HepG2 (cell line): Measurements from ENCODE around the gene RABL2A. TPM values are rescaled to one million over a fixed set of nuclear protein-coding genes. Genes with fewer than 3 reads are reported as not detected.

Source experiments
- ATAC-seq: fragments of 200-7000 bp; cut with Tn5 transposase; 3 replicates; pipeline ENCODE4 v1.9.1; 2020; ENCODE audit warnings: mild to moderate bottlenecking, moderate library complexity
- BruUV-seq: library from RNA; stranded (reverse); fragments of 400-500 nt; replicated peaks from 2 replicates; lab custom pipeline; 2021; lab: Mats Ljungman, UMichigan
- CTCF ChIA-PET: fragments of 300-600 bp; formaldehyde crosslinking; extraction: SDS; loops from one replicate; lab custom pipeline; 2021; ENCODE audit warnings: low total read pairs, inconsistent platforms, low intra/inter-chr PET ratio; lab: Yijun Ruan, JAX
- POLR2A ChIA-PET: fragments of 350-600 bp; sonication (Branson Sonifier 250); formaldehyde crosslinking; loops from one replicate; lab custom pipeline; 2020; ENCODE audit warnings: antibody characterized with exemption, inconsistent platforms; lab: Yijun Ruan, JAX
- DNase-seq: peaks from one replicate; pipeline ENCODE4 v3.0.0-alpha.2; 2015; ENCODE audit warnings: low spot score
- FAIRE-seq: peaks from 3 replicates; lab custom pipeline; 2011; peaks lifted over from hg19 to GRCh38; lab: Jason Lieb, UNC
- H2AFZ ChIP-seq: one replicate; pipeline ENCODE4 v1.6.1; 2011; ENCODE audit warnings: low read length, inconsistent platforms
- H3K27ac ChIP-seq: fragments of 300-600 bp; 3 replicates; pipeline ENCODE4 v1.8.0; 2011; ENCODE audit warnings: mixed run types, mild to moderate bottlenecking, mixed read lengths, low read length, inconsistent platforms; ENCODE audit not compliant: insufficient read depth; ENCODE audit errors: extremely low read length
- H3K27me3 ChIP-seq, 2 experiments: fragments of 200-600 bp in 1 of 2; 2 replicates in 1 of 2; 3 replicates in 1 of 2; pipeline versions ENCODE4 v1.6.0 to v1.8.0; 2011; ENCODE audit warnings: low read length in 2 of 2, mild to moderate bottlenecking in 2 of 2, moderate library complexity in 2 of 2, inconsistent platforms in 1 of 2; ENCODE audit not compliant: insufficient read depth in 2 of 2, control insufficient read depth in 1 of 2
- H3K36me3 ChIP-seq, 2 experiments: fragments of 200-600 bp in 1 of 2; replicated peaks in 1 of 2; 2 replicates in 1 of 2; 3 replicates in 1 of 2; pipeline versions ENCODE4 v1.5.1 to v1.8.0; 2011; ENCODE audit warnings: low read length in 2 of 2, inconsistent platforms in 1 of 2; ENCODE audit not compliant: insufficient read depth in 2 of 2, control insufficient read depth in 1 of 2
- H3K4me1 ChIP-seq: 2 replicates; pipeline ENCODE4 v1.5.1; 2012; ENCODE audit warnings: low read length, inconsistent platforms; ENCODE audit not compliant: insufficient read depth
- H3K4me2 ChIP-seq: 2 replicates; pipeline ENCODE4 v1.6.0; 2011; ENCODE audit warnings: low read depth, low read length, inconsistent platforms
- H3K4me3 ChIP-seq, 3 experiments: fragments of 200-600 bp in 1 of 3; sonication (generic), shearing (Covaris generic) in 1 of 3; replicated peaks in 1 of 3; 2 replicates each; pipeline ENCODE4 v1.5.1; 2011 to 2016; ENCODE audit warnings: low read length in 3 of 3, inconsistent platforms in 2 of 3, low read depth in 2 of 3, mild to moderate bottlenecking in 2 of 3, control low read depth in 1 of 3, mixed read lengths in 1 of 3; ENCODE audit not compliant: insufficient read depth in 1 of 3
- H3K79me2 ChIP-seq: one replicate; pipeline ENCODE4 v1.6.1; 2011; ENCODE audit warnings: low read length, inconsistent platforms; ENCODE audit not compliant: insufficient read depth
- H3K9ac ChIP-seq: 2 replicates; pipeline ENCODE4 v1.6.0; 2011; ENCODE audit warnings: mild to moderate bottlenecking, low read depth, low read length, inconsistent platforms; ENCODE audit not compliant: insufficient read depth
- H3K9me3 ChIP-seq: 2 replicates; pipeline ENCODE4 v1.5.1; 2012; ENCODE audit warnings: mild to moderate bottlenecking, low read length
- H4K20me1 ChIP-seq: 2 replicates; pipeline ENCODE4 v1.6.0; 2011; ENCODE audit warnings: inconsistent platforms, mild to moderate bottlenecking, low read length, moderate library complexity; ENCODE audit not compliant: insufficient read depth
- CBFB ChIP-seq: sonication (generic); formaldehyde crosslinking; IDR thresholded peaks from 2 replicates; pipeline ENCODE4 v1.4.0; 2020; ENCODE audit warnings: missing genetic modification reagents
- HNF4G ChIP-seq, 2 experiments: sonication (generic) in 1 of 2; formaldehyde crosslinking in 1 of 2; IDR thresholded peaks; 2 replicates each; pipeline versions ENCODE4 v1.4.0 to v1.6.1; 2011 to 2020; ENCODE audit warnings: borderline replicate concordance in 2 of 2, low read depth in 2 of 2, mild to moderate bottlenecking in 2 of 2, low read length in 1 of 2, missing genetic modification reagents in 1 of 2, moderate library complexity in 1 of 2
- KLF12 ChIP-seq: sonication (generic); formaldehyde crosslinking; IDR thresholded peaks from 2 replicates; pipeline ENCODE4 v1.4.0; 2020; ENCODE audit warnings: missing genetic modification reagents, borderline replicate concordance
- SP2 ChIP-seq: sonication (generic); formaldehyde crosslinking; IDR thresholded peaks from 2 replicates; pipeline ENCODE4 v1.5.1; 2020; ENCODE audit warnings: mild to moderate bottlenecking, missing genetic modification reagents
- YY1 ChIP-seq: IDR thresholded peaks from 2 replicates; pipeline ENCODE4 v1.6.1; 2011; ENCODE audit warnings: low read length, low read depth, moderate library complexity, mild to moderate bottlenecking; ENCODE audit not compliant: insufficient read depth, insufficient replicate concordance
- ZNF234 ChIP-seq: sonication (generic); formaldehyde crosslinking; conservative IDR thresholded peaks from 2 replicates; pipeline ENCODE4 v1.5.1; 2020; ENCODE audit warnings: mild to moderate bottlenecking, missing genetic modification reagents
- ZNF382 ChIP-seq: sonication (generic); formaldehyde crosslinking; IDR thresholded peaks from 2 replicates; pipeline ENCODE4 v1.5.0; 2020; ENCODE audit warnings: missing genetic modification reagents, mild to moderate bottlenecking, borderline replicate concordance
- ZNF564 ChIP-seq: sonication (generic); formaldehyde crosslinking; IDR thresholded peaks from 2 replicates; pipeline ENCODE4 v1.8.1; 2023; ENCODE audit warnings: mild to moderate bottlenecking, missing genetic modification reagents
- WGBS: methylation state at CpG from one replicate; pipeline ENCODE4 v1.1.6; 2017; ENCODE audit warnings: low lambda C conversion rate; 5-methylcytosine and 5-hydroxymethylcytosine counted together
- in situ Hi-C: cut with HindIII; loops from 2 replicates; pipeline ENCODE4 v1.10.0; 2017; ENCODE audit warnings: low pct_unique_long_range_greater_than_20kb; ENCODE audit not compliant: extremely low pct_ligation_motif_present
- intact Hi-C: fragments of 100-400 bp; cut with micrococcal nuclease; formaldehyde crosslinking; loops from one replicate; pipeline ENCODE4 v1.10.0; 2022; ENCODE audit not compliant: unreplicated experiment
- polyA plus RNA-seq, 8 experiments: library from polyadenylated mRNA; depleted of rRNA in 3 of 8; stranded (reverse) in 7 of 8; unstranded in 1 of 8; fragments of >200 nt; fragmentation: Illumina TruSeq in 4 of 8; extraction: Trizol in 4 of 8; gene quantifications; 2 replicates each; pipeline versions ENCODE4 v1.2.1 to v1.2.3, GENCODE V29; 2011 to 2016; ENCODE audit warnings: low read depth in 4 of 8, missing spikeins in 1 of 8, mixed read lengths in 1 of 8; ENCODE audit not compliant: insufficient read depth in 1 of 8
- total RNA-seq, 5 experiments: library from RNA; depleted of rRNA; stranded (reverse); fragments of >200 nt; fragmentation: Illumina TruSeq; extraction: Trizol; gene quantifications; 2 replicates each; pipeline ENCODE4 v1.2.3, GENCODE V29; 2016; ENCODE audit warnings: low read depth in 1 of 5
- TF ChIP-seq, protein P1 (sequence below): sonication (generic); formaldehyde crosslinking; IDR thresholded peaks from 2 replicates; pipeline ENCODE4 v1.5.0; 2020; ENCODE audit warnings: missing genetic modification reagents
- TF ChIP-seq, protein P2 (sequence below): sonication (generic); formaldehyde crosslinking; IDR thresholded peaks from 2 replicates; pipeline ENCODE4 v1.4.0; 2020; ENCODE audit warnings: low read depth, missing genetic modification reagents

RABL2A gene
- total and polyA plus RNA-seq, 2 of the 13 experiments (the other 11 are each of a cell fraction or from before 2014, with no cell fraction given), result 9.6 to 13.4 TPM

DNA sequence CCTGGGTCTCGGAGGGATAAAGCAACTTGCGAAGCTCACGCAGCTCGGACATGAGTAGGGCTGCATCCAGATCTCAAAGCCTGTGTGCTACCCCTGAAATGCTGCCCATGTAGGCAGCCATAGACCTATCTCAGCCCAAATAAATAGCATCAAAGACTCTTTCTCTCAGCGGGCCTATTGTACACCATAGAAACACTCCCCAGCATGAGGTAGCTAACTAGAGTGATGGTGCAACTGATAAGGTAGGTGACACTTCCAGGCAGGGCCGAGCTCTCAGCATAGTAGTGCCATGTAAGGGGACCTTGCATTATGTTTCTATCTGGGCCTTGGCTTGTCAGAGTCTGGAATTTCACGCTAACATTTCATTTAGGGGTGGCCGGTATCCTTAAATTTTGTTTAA, 52.4 kb downstream of the RABL2A start:
- 51% methylated on average over 8 of the region's 8 CpGs for WGBS
- Histone ChIP-seq H3K9me3 (no peaks in the 10 kb centered on the region), H3K4me3 (no peak overlapping the region), H3K4me1 (no peaks in the 10 kb centered on the region), H3K27me3 (peaks cover 0 to 20% of the 10 kb centered on the region in 2 experiments; a peak in 2 of 5 replicates), H2AFZ (no peak overlapping the region), H3K9ac (no peak overlapping the region), H3K4me2 (no peak overlapping the region), H3K27ac (no peak overlapping the region), H3K36me3 (no peaks in the 10 kb centered on the region), H3K79me2 (no peaks in the 10 kb centered on the region), H4K20me1 (no peaks in the 10 kb centered on the region)
- FAIRE-seq (no peak), ATAC-seq (no peak), DNase-seq (no peak)
- TF ChIP-seq KLF12 (CRISPR knock-in tag) (no peak), SP2 (CRISPR knock-in tag) (no peak), ZNF234 (CRISPR knock-in tag) (no peak), CBFB (CRISPR knock-in tag) (no peak), YY1 (no peak), ZNF564 (CRISPR knock-in tag) (no peak), HNF4G (IDR thresholded peaks at IDR 0.05; ENCODE audit: borderline replicate concordance, low read depth, low read length) (no peak), HNF4G (CRISPR knock-in tag; IDR thresholded peaks at IDR 0.05; ENCODE audit: borderline replicate concordance, low read depth) (no peak), ZNF382 (CRISPR knock-in tag) (no peak)
- TF ChIP-seq, protein P1, sequence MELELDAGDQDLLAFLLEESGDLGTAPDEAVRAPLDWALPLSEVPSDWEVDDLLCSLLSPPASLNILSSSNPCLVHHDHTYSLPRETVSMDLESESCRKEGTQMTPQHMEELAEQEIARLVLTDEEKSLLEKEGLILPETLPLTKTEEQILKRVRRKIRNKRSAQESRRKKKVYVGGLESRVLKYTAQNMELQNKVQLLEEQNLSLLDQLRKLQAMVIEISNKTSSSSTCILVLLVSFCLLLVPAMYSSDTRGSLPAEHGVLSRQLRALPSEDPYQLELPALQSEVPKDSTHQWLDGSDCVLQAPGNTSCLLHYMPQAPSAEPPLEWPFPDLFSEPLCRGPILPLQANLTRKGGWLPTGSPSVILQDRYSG (CRISPR knock-in tag), result no peak
- TF ChIP-seq, protein P2, sequence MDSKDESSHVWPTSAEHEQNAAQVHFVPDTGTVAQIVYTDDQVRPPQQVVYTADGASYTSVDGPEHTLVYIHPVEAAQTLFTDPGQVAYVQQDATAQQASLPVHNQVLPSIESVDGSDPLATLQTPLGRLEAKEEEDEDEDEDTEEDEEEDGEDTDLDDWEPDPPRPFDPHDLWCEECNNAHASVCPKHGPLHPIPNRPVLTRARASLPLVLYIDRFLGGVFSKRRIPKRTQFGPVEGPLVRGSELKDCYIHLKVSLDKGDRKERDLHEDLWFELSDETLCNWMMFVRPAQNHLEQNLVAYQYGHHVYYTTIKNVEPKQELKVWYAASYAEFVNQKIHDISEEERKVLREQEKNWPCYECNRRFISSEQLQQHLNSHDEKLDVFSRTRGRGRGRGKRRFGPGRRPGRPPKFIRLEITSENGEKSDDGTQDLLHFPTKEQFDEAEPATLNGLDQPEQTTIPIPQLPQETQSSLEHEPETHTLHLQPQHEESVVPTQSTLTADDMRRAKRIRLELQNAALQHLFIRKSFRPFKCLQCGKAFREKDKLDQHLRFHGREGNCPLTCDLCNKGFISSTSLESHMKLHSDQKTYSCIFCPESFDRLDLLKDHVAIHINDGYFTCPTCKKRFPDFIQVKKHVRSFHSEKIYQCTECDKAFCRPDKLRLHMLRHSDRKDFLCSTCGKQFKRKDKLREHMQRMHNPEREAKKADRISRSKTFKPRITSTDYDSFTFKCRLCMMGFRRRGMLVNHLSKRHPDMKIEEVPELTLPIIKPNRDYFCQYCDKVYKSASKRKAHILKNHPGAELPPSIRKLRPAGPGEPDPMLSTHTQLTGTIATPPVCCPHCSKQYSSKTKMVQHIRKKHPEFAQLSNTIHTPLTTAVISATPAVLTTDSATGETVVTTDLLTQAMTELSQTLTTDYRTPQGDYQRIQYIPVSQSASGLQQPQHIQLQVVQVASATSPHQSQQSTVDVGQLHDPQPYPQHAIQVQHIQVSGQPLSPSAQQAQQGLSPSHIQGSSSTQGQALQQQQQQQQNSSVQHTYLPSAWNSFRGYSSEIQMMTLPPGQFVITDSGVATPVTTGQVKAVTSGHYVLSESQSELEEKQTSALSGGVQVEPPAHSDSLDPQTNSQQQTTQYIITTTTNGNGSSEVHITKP (CRISPR knock-in tag), result no peak
- BruUV-seq, result no TSS peak
- ChIA-PET CTCF (no interaction called here), POLR2A (no interaction called here)
- in situ Hi-C loops, result no loop called here
- intact Hi-C loops, result no loop called here
